OCI-LY7 (cell line): ENCODE measurements around the gene UBE2M.

Source experiments
- CTCF ChIP-seq: fragments of 200-600 bp; sonication (generic); conservative IDR thresholded peaks from 2 replicates; pipeline ENCODE4 v1.5.1; 2014; ENCODE audit warnings: mild to moderate bottlenecking, antibody characterized with exemption, low read length, moderate library complexity, mixed read lengths
- EZH2phosphoT487 ChIP-seq: fragments of 200-600 bp; sonication (generic); IDR thresholded peaks from 2 replicates; pipeline ENCODE4 v1.6.1; 2018; ENCODE audit warnings: low read depth, borderline replicate concordance, mild to moderate bottlenecking, mixed run types, antibody characterized with exemption, low read length, moderate library complexity, mixed read lengths

- TF ChIP-seq CTCF (no peak), EZH2phosphoT487 (no peak)
Measured at GRCh38 chr19:58569943-58570670, 11.7 kb upstream of the UBE2M start.
